Esophagus (tissue), 2 donors: ENCODE results near the gene TCF7L1. TPM values are rescaled to one million over a fixed set of nuclear protein-coding genes. Genes with fewer than 3 reads are reported as not detected.

Experiments used
- H3K27ac ChIP-seq, 2 donors: one replicate each; pipeline ENCODE4 v1.5.1; 2013; ENCODE audit warnings: low read depth in 2 of 2, mild to moderate bottlenecking in 2 of 2, inconsistent platforms in 1 of 2, low read length in 1 of 2, moderate library complexity in 1 of 2
- H3K27me3 ChIP-seq, 2 donors: one replicate each; pipeline ENCODE4 v1.6.1; 2013; ENCODE audit warnings: low read length in 2 of 2, control low read depth in 1 of 2, mild to moderate bottlenecking in 1 of 2; ENCODE audit not compliant: insufficient read depth in 2 of 2, control insufficient read depth in 1 of 2
- H3K36me3 ChIP-seq, 2 donors: one replicate each; pipeline ENCODE4 v1.6.1; 2013; ENCODE audit warnings: low read length in 1 of 2; ENCODE audit not compliant: control insufficient read depth in 2 of 2, insufficient read depth in 2 of 2
- H3K4me1 ChIP-seq, 2 donors: one replicate each; pipeline ENCODE4 v1.6.1; 2013; ENCODE audit warnings: low read length in 1 of 2; ENCODE audit not compliant: control insufficient read depth in 2 of 2, insufficient read depth in 2 of 2
- H3K4me3 ChIP-seq, 2 donors: one replicate each; pipeline ENCODE4 v1.5.1; 2013; ENCODE audit warnings: low read length in 2 of 2, mild to moderate bottlenecking in 2 of 2, low read depth in 1 of 2, moderate library complexity in 1 of 2
- H3K9me3 ChIP-seq, 2 donors: one replicate each; pipeline ENCODE4 v1.6.1; 2013; ENCODE audit warnings: mild to moderate bottlenecking in 2 of 2, low read depth in 1 of 2, low read length in 1 of 2, moderate library complexity in 1 of 2; ENCODE audit not compliant: control insufficient read depth in 2 of 2, insufficient read depth in 1 of 2
- WGBS, 2 donors: extraction: QIAGEN DNeasy Blood & Tissue Kit; methylation state at CpG; one replicate each; pipeline ENCODE4 v1.1.7; 2013; 5-methylcytosine and 5-hydroxymethylcytosine counted together
- polyA plus RNA-seq, 2 donors: library from polyadenylated mRNA; stranded (reverse); fragments of 200-250 nt; gene quantifications; one replicate each; pipeline ENCODE4 v1.2.3, GENCODE V29; 2013
- donor health status: healthy with polysubstance abuse.
- donor health status: Bipolar disorder and iron deficiency.

The TCF7L1 gene
- polyA plus RNA-seq, 2 donors: 3.5 to 4.0 TPM

- 87 to 94% methylated on average over 1 of the region's 1 CpG for WGBS, 2 donors
- peaks cover 0 to 5% of the 10 kb centered on the region in 2 donors for H3K4me1 ChIP-seq
- no peaks in the 10 kb centered on the region for H3K27me3 ChIP-seq
- H3K27ac ChIP-seq: no peak overlapping the region
- no peaks in the 10 kb centered on the region for H3K9me3 ChIP-seq
- H3K4me3 ChIP-seq: no peak overlapping the region
- H3K36me3 ChIP-seq: no peaks in the 10 kb centered on the region
Observed at GRCh38 chr2:85178154-85178553, 45.0 kb downstream of the TCF7L1 start.

- peaks cover 0 to 5% of the 10 kb centered on the region in 2 donors for H3K4me1 ChIP-seq
- WGBS, 2 donors: 81 to 85% methylated on average over 5 of the region's 5 CpGs
Observed at GRCh38 chr2:85178980-85179411, 45.8 kb downstream of the TCF7L1 start.

GRCh38 chr2:85179541-85179940, 46.3 kb downstream of the TCF7L1 start:
- H3K36me3 ChIP-seq: no peaks in the 10 kb centered on the region
- H3K4me1 ChIP-seq: peaks cover 0 to 5% of the 10 kb centered on the region in 2 donors
- H3K27me3 ChIP-seq: no peaks in the 10 kb centered on the region
- peaks cover 0 to under 1% of the 10 kb centered on the region in 2 donors for H3K9me3 ChIP-seq
- WGBS, 2 donors: 47 to 55% methylated on average over 3 of the region's 3 CpGs
- H3K4me3 ChIP-seq: no peak overlapping the region
- H3K27ac ChIP-seq: no peak overlapping the region

More at GRCh38 chr2:85178980-85179411, 45.8 kb downstream of the TCF7L1 start:
- Histone ChIP-seq H3K9me3 (no peaks in the 10 kb centered on the region), H3K4me3 (no peak overlapping the region), H3K27me3 (no peaks in the 10 kb centered on the region), H3K27ac (no peak overlapping the region), H3K36me3 (no peaks in the 10 kb centered on the region)

- WGBS, 2 donors: 76% methylated on average over 12 of the region's 12 CpGs
- no peak overlapping the region for H3K4me3 ChIP-seq
- peaks cover 0 to 3% of the 10 kb centered on the region in 2 donors for H3K4me1 ChIP-seq
- no peak overlapping the region for H3K27ac ChIP-seq
- H3K9me3 ChIP-seq: peaks cover 0 to 1% of the 10 kb centered on the region in 2 donors
- no peaks in the 10 kb centered on the region for H3K27me3 ChIP-seq
- no peaks in the 10 kb centered on the region for H3K36me3 ChIP-seq
Observed at GRCh38 chr2:85180322-85181133, 47.3 kb downstream of the TCF7L1 start.

GRCh38 chr2:85181134-85181631, 48.0 kb downstream of the TCF7L1 start:
- peaks cover 0 to 3% of the 10 kb centered on the region in 2 donors for H3K4me1 ChIP-seq
- no peaks in the 10 kb centered on the region for H3K27me3 ChIP-seq
- peaks cover 0 to 1% of the 10 kb centered on the region in 2 donors for H3K9me3 ChIP-seq
- H3K4me3 ChIP-seq: no peak overlapping the region
- H3K27ac ChIP-seq: no peak overlapping the region
- no peaks in the 10 kb centered on the region for H3K36me3 ChIP-seq
- WGBS, 2 donors: 73 to 84% methylated on average over 5 of the region's 5 CpGs

GRCh38 chr2:85181844-85182456, 48.8 kb downstream of the TCF7L1 start:
- Histone ChIP-seq H3K36me3 (no peaks in the 10 kb centered on the region), H3K27me3 (no peaks in the 10 kb centered on the region), H3K4me3 (no peak overlapping the region), H3K9me3 (peaks cover 0 to 1% of the 10 kb centered on the region in 2 donors), H3K4me1 (peaks cover 0 to 3% of the 10 kb centered on the region in 2 donors), H3K27ac (no peak overlapping the region)
- WGBS, 2 donors: 87 to 89% methylated on average over 11 of the region's 11 CpGs

GRCh38 chr2:85183076-85183475, 49.9 kb downstream of the TCF7L1 start:
- H3K27me3 ChIP-seq: no peaks in the 10 kb centered on the region
- peaks cover 0 to 3% of the 10 kb centered on the region in 2 donors for H3K4me1 ChIP-seq
- H3K9me3 ChIP-seq: peaks cover 0 to 1% of the 10 kb centered on the region in 2 donors
- no peak overlapping the region for H3K4me3 ChIP-seq
- no peaks in the 10 kb centered on the region for H3K36me3 ChIP-seq
- no peak overlapping the region for H3K27ac ChIP-seq
- 90 to 96% methylated on average over 3 of the region's 3 CpGs for WGBS, 2 donors

GRCh38 chr2:85183479-85183878, 50.3 kb downstream of the TCF7L1 start:
- Histone ChIP-seq H3K36me3 (no peaks in the 10 kb centered on the region), H3K27ac (no peak overlapping the region), H3K27me3 (no peaks in the 10 kb centered on the region), H3K4me3 (no peak overlapping the region), H3K4me1 (peaks cover 0 to 3% of the 10 kb centered on the region in 2 donors), H3K9me3 (peaks cover 0 to 1% of the 10 kb centered on the region in 2 donors)
- 64 to 75% methylated on average over 4 of the region's 4 CpGs for WGBS, 2 donors

GRCh38 chr2:85184231-85184630, 51.0 kb downstream of the TCF7L1 start:
- no peak overlapping the region for H3K27ac ChIP-seq
- H3K36me3 ChIP-seq: no peaks in the 10 kb centered on the region
- H3K27me3 ChIP-seq: no peaks in the 10 kb centered on the region
- H3K4me3 ChIP-seq: no peak overlapping the region
- peaks cover 0 to 3% of the 10 kb centered on the region in 2 donors for H3K4me1 ChIP-seq
- WGBS, 2 donors: 97% methylated on average over 9 of the region's 9 CpGs
- peaks cover 0 to 1% of the 10 kb centered on the region in 2 donors for H3K9me3 ChIP-seq
